HG02884 (cell line): ENCODE measurements around the gene CCND2.

ENCODE experiments used
- ATAC-seq: cut with Tn5 transposase; IDR thresholded peaks from one replicate; pipeline ENCODE4 v1.9.1; 2021; ENCODE audit warnings: mild to moderate bottlenecking, moderate library complexity; ENCODE audit not compliant: unreplicated experiment

The CCND2 gene

GRCh38 chr12:4256043-4256826, 17.3 kb upstream of the CCND2 start:
- ATAC-seq = no peak

GRCh38 chr12:4257442-4257841, 16.1 kb upstream of the CCND2 start:
- ATAC-seq = no peak

GRCh38 chr12:4259099-4259498, 14.5 kb upstream of the CCND2 start:
- ATAC-seq = no peak

GRCh38 chr12:4261655-4262054, 11.9 kb upstream of the CCND2 start:
- ATAC-seq = no peak

- ATAC-seq = no peak
Measured at GRCh38 chr12:4265280-4265679, 8.3 kb upstream of the CCND2 start.

GRCh38 chr12:4266990-4267389, 6.6 kb upstream of the CCND2 start:
- no peak for ATAC-seq

- ATAC-seq = no peak
Measured at GRCh38 chr12:4267704-4268328, 5.7 kb upstream of the CCND2 start.

- no peak for ATAC-seq
Measured at GRCh38 chr12:4268329-4269181, 5.0 kb upstream of the CCND2 start.

- no peak for ATAC-seq
Measured at GRCh38 chr12:4269279-4269991, 4.1 kb upstream of the CCND2 start.

- no peak for ATAC-seq
Measured at GRCh38 chr12:4270016-4270830, 3.3 kb upstream of the CCND2 start.

GRCh38 chr12:4270831-4271716, 2.5 kb upstream of the CCND2 start:
- no peak for ATAC-seq

GRCh38 chr12:4271717-4272423, 1.7 kb upstream of the CCND2 start:
- ATAC-seq = peak; percentile 46

GRCh38 chr12:4272424-4273272, 914 bp upstream of the CCND2 start:
- ATAC-seq = no peak

GRCh38 chr12:4273273-4273651, 300 bp upstream of the CCND2 start:
- ATAC-seq = no peak

GRCh38 chr12:4274396-4275015, 944 bp downstream of the CCND2 start:
- ATAC-seq = no peak

- no peak for ATAC-seq
Measured at GRCh38 chr12:4275016-4275869, 1.7 kb downstream of the CCND2 start.
